ENCODE data around the gene ZEB2. TPM values are rescaled to one million over a fixed set of nuclear protein-coding genes. Genes with fewer than 3 reads are reported as not detected.
A peak's percentile ranks its signal among the peaks of the same experiment; 100 is the strongest.

Gene ZEB2
- total and polyA plus RNA-seq, 2 donors (not counting 3 experiments of a cell fraction or from before 2014, with no cell fraction given), result 17.9 to 49.6 TPM

DNA sequence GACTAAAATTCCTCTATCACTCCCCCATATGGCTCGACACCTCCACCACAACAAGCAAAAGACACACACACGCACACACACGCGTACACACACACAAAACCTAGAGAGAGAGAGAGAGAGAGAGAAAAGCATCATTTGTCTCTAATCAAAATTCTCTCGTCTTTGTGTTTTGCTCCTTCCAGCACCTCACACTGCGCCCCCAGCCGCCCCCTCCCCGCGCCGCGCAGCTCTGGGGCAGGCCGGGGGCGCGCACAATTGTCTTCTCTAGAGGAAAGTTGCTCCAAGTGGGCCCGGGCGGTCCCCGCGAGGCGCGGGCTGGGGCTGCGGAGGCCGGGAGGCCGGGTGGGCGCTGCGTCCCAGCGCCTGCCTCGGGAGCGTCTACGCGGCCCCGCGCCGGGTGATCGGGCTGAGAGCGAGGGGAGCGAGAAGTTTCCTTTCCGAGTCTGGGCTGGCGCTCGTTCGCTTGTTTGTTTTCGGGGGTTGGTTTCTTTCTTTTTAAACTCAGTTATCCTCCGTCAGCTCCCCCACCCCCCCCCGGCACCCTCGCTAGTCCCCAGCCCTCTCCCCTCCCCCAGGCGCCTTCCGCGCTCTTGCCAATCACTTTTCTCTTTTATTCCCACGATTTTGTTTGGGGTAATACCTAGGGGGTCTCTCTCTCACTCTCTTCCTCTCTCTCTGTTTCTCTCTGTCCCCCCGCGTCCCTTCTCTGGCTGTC, 4.1 kb downstream of the ZEB2 start:
- Histone ChIP-seq H3K4me1 (ENCODE audit: control insufficient read depth, extremely low read depth, insufficient read depth, low read length) (peaks cover 63% of the 10 kb centered on the region), H3K9me1 (replicated peaks; ENCODE audit: control insufficient read depth, extremely low read depth, insufficient read depth, low read length) (no peaks in the 10 kb centered on the region), H4K20me1 (replicated peaks; ENCODE audit: control insufficient read depth, extremely low read depth, insufficient read depth, low read length) (no peaks in the 10 kb centered on the region), H3K36me3 (ENCODE audit: control insufficient read depth in 2 of 2, extremely low read depth in 1 of 2, insufficient read depth in 2 of 2, low read length in 2 of 2) (no peaks in the 10 kb centered on the region), H3K27me3 (ENCODE audit: control insufficient read depth in 2 of 2, insufficient read depth in 2 of 2, low read length in 2 of 2) (no peaks in the 10 kb centered on the region), H3K27ac (ENCODE audit: insufficient read depth, low read depth, low read length) (peak overlapping the region; percentile 97), H2AFZ (ENCODE audit: low read depth, low read length) (peak overlapping the region; percentile 68), H3K9me3 (replicated peaks; ENCODE audit: control insufficient read depth, insufficient read depth, low read length) (no peaks in the 10 kb centered on the region), H3K4me3 (replicated peaks in 1 of 3; ENCODE audit: insufficient read depth in 1 of 3, low read depth in 1 of 3, low read length in 3 of 3) (peak overlapping the region; percentile 75 to 94 (median 90)), H3K9ac (replicated peaks; ENCODE audit: extremely low read depth, insufficient read depth, low read length) (peak overlapping the region; percentile 99), H3K4me2 (ENCODE audit: insufficient read depth, low read length) (peak overlapping the region; percentile 71), H3K79me2 (ENCODE audit: control insufficient read depth, insufficient read depth, low read length) (peaks cover 84% of the 10 kb centered on the region)
- peak; percentile 78 for FAIRE-seq
- POLR2A ChIA-PET, result no interaction called here
- CTCF ChIA-PET, result interaction anchor here (1.8 kb wide), 1 partner anchor 1237 kb away, joined by 5 read pairs; no protein-coding TSS in a partner anchor
- DNase-seq (ENCODE audit: low read depth, low spot score), result peak; percentile 64
- intact Hi-C loops (cut with micrococcal nuclease) (loop anchor here (1.0 to 10.0 kb wide), 10 partner anchors 57 to 1799 kb away; no protein-coding TSS in a partner anchor), dilution Hi-C loops (cut with MboI; ENCODE audit: extremely low pct_ligation_motif_present, low sequenced_read_pairs) (loop anchor here (25.0 kb wide), 1 partner anchor 154 kb away; no protein-coding TSS in a partner anchor)
- TF ChIP-seq, protein P1, sequence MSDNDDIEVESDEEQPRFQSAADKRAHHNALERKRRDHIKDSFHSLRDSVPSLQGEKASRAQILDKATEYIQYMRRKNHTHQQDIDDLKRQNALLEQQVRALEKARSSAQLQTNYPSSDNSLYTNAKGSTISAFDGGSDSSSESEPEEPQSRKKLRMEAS (IDR thresholded peaks at IDR 0.05; ENCODE audit: insufficient read depth, insufficient read length), result no peak
- TF ChIP-seq JUN (IDR thresholded peaks at IDR 0.05; ENCODE audit: borderline replicate concordance, insufficient read depth, insufficient read length, low read depth) (no peak), POLR2AphosphoS5 (IDR thresholded peaks at IDR 0.05; ENCODE audit: insufficient read depth, low read depth, low read length) (peak; percentile 32), FOS (IDR thresholded peaks at IDR 0.05; ENCODE audit: borderline replicate concordance, insufficient read depth, low read length) (no peak), POLR2A (IDR thresholded peaks at IDR 0.05; ENCODE audit: low read depth, low read length) (peak; percentile 59)
- no TSS peak for BruUV-seq (replicated peaks)

All from endothelial cell of umbilical vein (primary cell).